IMR-90 (cell line): ENCODE results near the gene ERN1. TPM values are rescaled to one million over a fixed set of nuclear protein-coding genes. Genes with fewer than 3 reads are reported as not detected.

Source experiments
- ATAC-seq: fragments of 200-7000 bp; cut with Tn5 transposase; 2 replicates; pipeline ENCODE4 v1.9.1; 2020; ENCODE audit warnings: low read depth, mild to moderate bottlenecking, moderate library complexity
- BruUV-seq: library from RNA; stranded (reverse); fragments of 400-500 nt; replicated peaks from 2 replicates; lab custom pipeline; 2021; lab: Mats Ljungman, UMichigan
- CTCF ChIA-PET: fragments of 300-600 bp; formaldehyde crosslinking; extraction: SDS; loops from one replicate; lab custom pipeline; 2021; ENCODE audit warnings: antibody characterized with exemption; lab: Yijun Ruan, JAX
- POLR2A ChIA-PET: fragments of 300-600 bp; sonication (Branson Sonifier 250); formaldehyde crosslinking; loops from one replicate; lab custom pipeline; 2022; ENCODE audit warnings: antibody characterized with exemption; ENCODE audit not compliant: unreplicated experiment; lab: Charles Lee
- DNase-seq: peaks from one replicate; pipeline ENCODE4 v3.0.0; 2013
- H2AFZ ChIP-seq: replicated peaks from 2 replicates; pipeline ENCODE3; 2013; ENCODE audit warnings: low read length, mild to moderate bottlenecking; ENCODE audit not compliant: poor library complexity
- H2AK5ac ChIP-seq: 2 replicates; pipeline ENCODE4 v1.6.1; 2013; ENCODE audit warnings: low read depth, low read length, inconsistent platforms
- H2AK9ac ChIP-seq: replicated peaks from 2 replicates; pipeline ENCODE3; 2013; ENCODE audit warnings: mild to moderate bottlenecking, low read depth, low read length, moderate library complexity; ENCODE audit not compliant: poor library complexity
- H2BK120ac ChIP-seq: 2 replicates; pipeline ENCODE4 v1.6.1; 2013; ENCODE audit warnings: low read depth, low read length, inconsistent platforms
- H2BK15ac ChIP-seq: 3 replicates; pipeline ENCODE4 v1.6.1; 2013; ENCODE audit warnings: low read depth, low read length, inconsistent platforms
- H2BK20ac ChIP-seq: 2 replicates; pipeline ENCODE4 v1.6.1; 2013; ENCODE audit warnings: low read depth, mild to moderate bottlenecking, inconsistent platforms, low read length, moderate library complexity
- H2BK5ac ChIP-seq: 2 replicates; pipeline ENCODE4 v1.6.1; 2013; ENCODE audit warnings: mild to moderate bottlenecking, low read depth, low read length, inconsistent platforms; ENCODE audit not compliant: poor library complexity, severe bottlenecking
- H3K14ac ChIP-seq: replicated peaks from 2 replicates; pipeline ENCODE4 v1.6.1; 2013; ENCODE audit warnings: low read depth, low read length, inconsistent platforms
- H3K18ac ChIP-seq: 2 replicates; pipeline ENCODE4 v1.6.1; 2013; ENCODE audit warnings: low read depth, low read length, control low read depth
- H3K23ac ChIP-seq: 2 replicates; pipeline ENCODE4 v1.6.1; 2013; ENCODE audit warnings: low read depth, low read length, inconsistent platforms
- H3K27ac ChIP-seq: 2 replicates; pipeline ENCODE4 v1.5.1; 2013; ENCODE audit warnings: mild to moderate bottlenecking, control low read depth, low read length; ENCODE audit not compliant: insufficient read depth
- H3K27me3 ChIP-seq: 2 replicates; pipeline ENCODE4 v1.6.1; 2013; ENCODE audit warnings: low read length; ENCODE audit not compliant: control insufficient read depth, insufficient read depth
- H3K36me3 ChIP-seq: 2 replicates; pipeline ENCODE4 v1.6.1; 2013; ENCODE audit warnings: low read length, mixed read lengths; ENCODE audit not compliant: control insufficient read depth, insufficient read depth
- H3K4ac ChIP-seq: 2 replicates; pipeline ENCODE4 v1.6.1; 2013; ENCODE audit warnings: low read depth, low read length, inconsistent platforms
- H3K4me1 ChIP-seq: 2 replicates; pipeline ENCODE4 v1.6.1; 2013; ENCODE audit warnings: low read length, mixed read lengths; ENCODE audit not compliant: control insufficient read depth, insufficient read depth
- H3K4me2 ChIP-seq: 2 replicates; pipeline ENCODE4 v1.6.1; 2013; ENCODE audit warnings: low read depth, mild to moderate bottlenecking, control low read depth, low read length, moderate library complexity
- H3K4me3 ChIP-seq: 2 replicates; pipeline ENCODE4 v1.5.1; 2013; ENCODE audit warnings: low read depth, mild to moderate bottlenecking, control low read depth, low read length, moderate library complexity; ENCODE audit not compliant: insufficient read depth
- H3K56ac ChIP-seq: 2 replicates; pipeline ENCODE4 v1.6.1; 2013; ENCODE audit warnings: low read length, inconsistent platforms; ENCODE audit not compliant: insufficient read depth; ENCODE audit errors: extremely low read depth
- H3K79me1 ChIP-seq, 2 experiments: 2 replicates each; pipeline ENCODE4 v1.6.1; 2013; ENCODE audit warnings: low read length in 2 of 2, inconsistent platforms in 1 of 2, low read depth in 1 of 2
- H3K9ac ChIP-seq: 2 replicates; pipeline ENCODE4 v1.6.1; 2013; ENCODE audit warnings: low read depth, low read length, control low read depth
- H3K9me1 ChIP-seq: 2 replicates; pipeline ENCODE4 v1.6.1; 2013; ENCODE audit warnings: low read length, inconsistent platforms; ENCODE audit not compliant: insufficient read depth
- H3K9me3 ChIP-seq: 2 replicates; pipeline ENCODE4 v1.6.1; 2013; ENCODE audit warnings: low read length; ENCODE audit not compliant: control insufficient read depth, insufficient read depth
- H4K20me1 ChIP-seq: 2 replicates; pipeline ENCODE4 v1.6.1; 2013; ENCODE audit warnings: low read length, inconsistent platforms; ENCODE audit not compliant: insufficient read depth
- H4K5ac ChIP-seq: 2 replicates; pipeline ENCODE4 v1.6.1; 2013; ENCODE audit warnings: mild to moderate bottlenecking, low read depth, low read length, control low read depth
- H4K8ac ChIP-seq, 2 experiments: 2 replicates each; pipeline ENCODE4 v1.6.1; 2013; ENCODE audit warnings: low read depth in 2 of 2, low read length in 2 of 2, control low read depth in 1 of 2, inconsistent platforms in 1 of 2
- H4K91ac ChIP-seq: 2 replicates; pipeline ENCODE4 v1.6.1; 2013; ENCODE audit warnings: low read depth, low read length, inconsistent platforms; ENCODE audit not compliant: insufficient read depth
- CEBPB ChIP-seq: IDR thresholded peaks from 2 replicates; pipeline ENCODE4 v1.6.1; 2012; ENCODE audit warnings: low read depth, low read length, improper control_type of control experiment
- MAFK ChIP-seq: IDR thresholded peaks from 2 replicates; pipeline ENCODE4 v1.6.1; 2012; ENCODE audit warnings: low read depth, low read length, improper control_type of control experiment
- RCOR1 ChIP-seq: IDR thresholded peaks from 2 replicates; pipeline ENCODE4 v1.6.1; 2012; ENCODE audit warnings: mild to moderate bottlenecking, low read length, improper control_type of control experiment; ENCODE audit not compliant: insufficient replicate concordance
- WGBS, 2 experiments: methylation state at CpG; one replicate each; pipeline versions ENCODE4 v1.1.5 to v1.1.7; 2013; ENCODE audit warnings: missing lambda C conversion rate in 2 of 2; ENCODE audit not compliant: insufficient read length in 1 of 2; ENCODE audit errors: extremely low coverage in 2 of 2; 5-methylcytosine and 5-hydroxymethylcytosine counted together
- dilution Hi-C: fragments of 300-500 bp; cut with HindIII; formaldehyde crosslinking; loops from one replicate; pipeline ENCODE4 v1.14.3; 2018; ENCODE audit warnings: low sequenced_read_pairs; ENCODE audit not compliant: unreplicated experiment
- in situ Hi-C: fragments of 300-500 bp; cut with MboI; formaldehyde crosslinking; loops from 3 replicates; pipeline ENCODE4 v1.14.3; 2019; ENCODE audit warnings: low sequenced_read_pairs, inconsistent platforms, mixed read lengths
- intact Hi-C: fragments of 100-400 bp; cut with micrococcal nuclease; formaldehyde crosslinking; loops from 2 replicates; pipeline ENCODE4 v1.10.0; 2022
- polyA plus RNA-seq, 3 experiments: library from polyadenylated mRNA; depleted of rRNA; stranded (reverse); fragments of >200 nt; gene quantifications; 2 replicates each; pipeline ENCODE4 v1.2.3, GENCODE V29; 2012; ENCODE audit warnings: low replicate concordance in 1 of 3
- total RNA-seq: library from RNA; depleted of rRNA; stranded (reverse); fragments of >200 nt; gene quantifications from 2 replicates; pipeline ENCODE4 v1.2.3, GENCODE V29; 2012
- TF ChIP-seq, protein P1 (sequence below): conservative IDR thresholded peaks from 2 replicates; pipeline ENCODE4 v1.5.1; 2012; ENCODE audit warnings: mild to moderate bottlenecking, low read depth, low read length, improper control_type of control experiment

Gene ERN1
- total and polyA plus RNA-seq, 2 of the 4 experiments (the other 2 are of a cell fraction): 2.7 to 4.1 TPM

DNA sequence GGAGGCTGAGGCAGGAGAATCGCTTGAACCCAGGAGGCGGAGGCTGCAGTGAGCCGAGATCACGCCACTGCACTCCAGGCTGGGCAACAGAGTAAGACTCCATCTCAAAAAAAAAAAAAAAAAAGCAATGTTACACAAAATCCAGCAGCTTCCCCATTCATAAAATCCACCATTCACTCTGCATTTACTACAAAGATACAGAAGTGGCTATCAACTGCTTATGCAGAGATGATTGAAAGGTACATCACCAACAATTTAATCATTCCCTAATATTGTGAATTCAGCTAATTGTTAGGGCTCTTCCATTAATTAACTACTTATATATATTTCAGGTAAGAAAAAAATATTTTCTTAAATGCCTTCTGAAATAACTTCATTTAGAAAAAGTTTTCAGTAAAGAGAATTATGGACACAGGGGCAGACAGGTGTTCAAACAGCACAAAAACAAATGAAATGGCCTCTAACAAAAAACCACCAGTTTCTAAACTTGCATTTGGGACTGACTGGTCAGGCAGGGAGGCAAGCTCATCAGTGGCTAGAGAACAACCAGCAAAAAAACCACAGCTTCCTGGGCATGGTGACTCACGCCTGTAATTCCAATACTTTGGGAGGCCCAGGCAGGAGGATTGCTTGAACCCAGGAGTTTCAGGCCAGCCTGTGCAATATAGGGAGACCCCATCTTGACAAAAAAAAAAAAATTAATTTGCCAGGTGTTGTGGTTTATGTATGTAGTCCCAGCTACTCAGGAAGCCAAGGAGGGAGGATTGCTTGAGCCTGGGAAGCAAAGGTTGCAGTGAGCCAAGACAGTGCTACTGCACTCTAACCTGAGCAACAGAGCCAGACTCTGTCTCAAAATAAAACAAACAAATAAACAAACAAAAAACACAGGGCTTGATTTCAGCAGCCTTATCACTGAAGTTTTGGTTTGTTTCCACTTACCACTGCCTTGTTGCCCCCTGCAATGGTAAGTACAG is 26.3 kb downstream of the ERN1 start (continued):
- no peak for TF ChIP-seq RCOR1
- no peak for TF ChIP-seq CEBPB

DNA sequence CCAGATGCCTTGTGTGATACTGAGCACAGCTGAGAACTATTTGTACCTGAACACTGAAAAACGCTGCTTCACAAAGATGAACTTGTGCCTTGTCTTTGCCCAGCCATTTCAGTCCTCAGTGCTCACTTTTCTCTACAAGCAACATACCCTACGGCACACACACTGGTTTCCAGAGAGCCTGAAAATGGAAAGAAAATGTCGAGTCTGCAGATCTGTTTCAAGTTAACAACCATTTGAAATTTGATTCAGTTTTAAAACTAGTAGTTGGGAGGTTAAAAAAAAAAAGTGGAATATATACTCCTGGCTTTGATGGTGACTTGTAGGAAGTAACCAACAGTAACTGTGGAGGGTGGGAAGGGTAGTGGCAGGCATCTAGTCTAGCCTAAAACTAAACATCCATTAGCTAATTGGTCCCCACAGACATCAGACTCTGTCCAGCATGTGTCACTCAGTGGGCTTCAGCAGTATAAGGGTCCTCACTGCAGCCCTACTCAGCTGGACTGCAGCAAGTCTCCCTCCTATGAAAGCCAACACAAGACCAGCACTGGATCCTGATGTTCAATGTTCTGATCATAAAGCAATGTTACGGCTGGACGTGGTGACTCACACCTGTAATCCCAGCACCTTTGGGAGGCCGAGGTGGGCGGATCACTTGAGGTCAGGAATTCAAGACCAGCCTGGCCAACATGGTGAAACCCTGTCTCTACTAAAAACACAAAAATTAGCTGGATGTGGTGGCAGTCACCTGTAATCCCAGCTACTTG is 27.1 kb downstream of the ERN1 start:
- POLR2A ChIA-PET: no interaction called here
- DNase-seq: no peak

More for the DNA sequence above, 27.1 kb downstream of the ERN1 start:
- BruUV-seq: no TSS peak
- no peak overlapping the region for H2AFZ ChIP-seq
- no peak overlapping the region for H3K27ac ChIP-seq
- H2BK5ac ChIP-seq: no peak overlapping the region
- H3K4ac ChIP-seq: no peak overlapping the region
- H3K27me3 ChIP-seq: no peaks in the 10 kb centered on the region
- no peak overlapping the region for H2AK9ac ChIP-seq
- no peaks in the 10 kb centered on the region for H3K9me3 ChIP-seq
- peaks cover 4% of the 10 kb centered on the region for H3K9me1 ChIP-seq
- H3K9ac ChIP-seq: no peak overlapping the region
- WGBS, 2 experiments: no CpG with 5 or more reads among the region's 7 CpGs
- no peak overlapping the region for H2BK20ac ChIP-seq
- no peak for ATAC-seq
- H3K4me1 ChIP-seq: peaks cover 2% of the 10 kb centered on the region; the same call in 1 of the 2 replicates
- H2AK5ac ChIP-seq: no peak overlapping the region
- H4K8ac ChIP-seq: no peak overlapping the region
- intact Hi-C loops: no loop called here
- no peak overlapping the region for H3K23ac ChIP-seq
- H4K91ac ChIP-seq: no peak overlapping the region
- dilution Hi-C loops: no loop called here
- H4K20me1 ChIP-seq: 0 out of 2 replicates have a peak, but pooled peaks cover 2% of the 10 kb centered on the region
- CTCF ChIA-PET: no interaction called here
- H3K36me3 ChIP-seq: peaks cover 1% of the 10 kb centered on the region
- no peak overlapping the region for H2BK15ac ChIP-seq
- no peak overlapping the region for H3K4me3 ChIP-seq
- no peak overlapping the region for H3K4me2 ChIP-seq
- H3K18ac ChIP-seq: no peak overlapping the region
- H3K14ac ChIP-seq: no peak overlapping the region
- no peak overlapping the region for H3K56ac ChIP-seq
- TF ChIP-seq MAFK: peak; percentile 32; the same call in 1 of the 2 replicates
- TF ChIP-seq, protein P1, sequence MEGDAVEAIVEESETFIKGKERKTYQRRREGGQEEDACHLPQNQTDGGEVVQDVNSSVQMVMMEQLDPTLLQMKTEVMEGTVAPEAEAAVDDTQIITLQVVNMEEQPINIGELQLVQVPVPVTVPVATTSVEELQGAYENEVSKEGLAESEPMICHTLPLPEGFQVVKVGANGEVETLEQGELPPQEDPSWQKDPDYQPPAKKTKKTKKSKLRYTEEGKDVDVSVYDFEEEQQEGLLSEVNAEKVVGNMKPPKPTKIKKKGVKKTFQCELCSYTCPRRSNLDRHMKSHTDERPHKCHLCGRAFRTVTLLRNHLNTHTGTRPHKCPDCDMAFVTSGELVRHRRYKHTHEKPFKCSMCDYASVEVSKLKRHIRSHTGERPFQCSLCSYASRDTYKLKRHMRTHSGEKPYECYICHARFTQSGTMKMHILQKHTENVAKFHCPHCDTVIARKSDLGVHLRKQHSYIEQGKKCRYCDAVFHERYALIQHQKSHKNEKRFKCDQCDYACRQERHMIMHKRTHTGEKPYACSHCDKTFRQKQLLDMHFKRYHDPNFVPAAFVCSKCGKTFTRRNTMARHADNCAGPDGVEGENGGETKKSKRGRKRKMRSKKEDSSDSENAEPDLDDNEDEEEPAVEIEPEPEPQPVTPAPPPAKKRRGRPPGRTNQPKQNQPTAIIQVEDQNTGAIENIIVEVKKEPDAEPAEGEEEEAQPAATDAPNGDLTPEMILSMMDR: no peak
- peaks cover 19 to 38% of the 10 kb centered on the region in 2 experiments for H3K79me1 ChIP-seq
- in situ Hi-C loops: no loop called here
- no peak overlapping the region for H2BK120ac ChIP-seq
- H4K5ac ChIP-seq: no peak overlapping the region
